ENCODE data around the gene GRB10.
"Not testable (repeated sequence)": the region's sequence is repeated elsewhere in the genome, so short reads cannot be mapped to it uniquely, and the experiment has no call there.

GRB10 gene

GRCh38 chr7:50781381-50782293, 1.1 kb downstream of the GRB10 start:
- in situ Hi-C loops (cut with MboI; ENCODE audit: low sequenced_read_pairs): no loop called here

GRCh38 chr7:50780436-50780835, 2.3 kb downstream of the GRB10 start:
- in situ Hi-C loops (cut with MboI; ENCODE audit: low sequenced_read_pairs): no loop called here

- in situ Hi-C loops (cut with MboI; ENCODE audit: low sequenced_read_pairs): no loop called here
Observed at GRCh38 chr7:50779427-50779826, 3.3 kb downstream of the GRB10 start.

- in situ Hi-C loops (cut with MboI; ENCODE audit: low sequenced_read_pairs): no loop called here
Observed at GRCh38 chr7:50778189-50778588, 4.5 kb downstream of the GRB10 start.

GRCh38 chr7:50775836-50776235, 6.9 kb downstream of the GRB10 start:
- in situ Hi-C loops (cut with MboI; ENCODE audit: low sequenced_read_pairs): no loop called here

- in situ Hi-C loops (cut with MboI; ENCODE audit: low sequenced_read_pairs): no loop called here
Observed at GRCh38 chr7:50775231-50775630, 7.5 kb downstream of the GRB10 start.

- in situ Hi-C loops (cut with MboI; ENCODE audit: low sequenced_read_pairs): no loop called here
Observed at GRCh38 chr7:50774319-50774718, 8.4 kb downstream of the GRB10 start.

- in situ Hi-C loops (cut with MboI; ENCODE audit: low sequenced_read_pairs): not testable (repeated sequence)
Observed at GRCh38 chr7:50773071-50773470, 9.6 kb downstream of the GRB10 start.

GRCh38 chr7:50771120-50772002, 11.3 kb downstream of the GRB10 start:
- in situ Hi-C loops (cut with MboI; ENCODE audit: low sequenced_read_pairs): no loop called here

- in situ Hi-C loops (cut with MboI; ENCODE audit: low sequenced_read_pairs): no loop called here
Observed at GRCh38 chr7:50768485-50769474, 13.9 kb downstream of the GRB10 start.

- in situ Hi-C loops (cut with MboI; ENCODE audit: low sequenced_read_pairs): no loop called here
Observed at GRCh38 chr7:50766849-50767207, 15.9 kb downstream of the GRB10 start.

- in situ Hi-C loops (cut with MboI; ENCODE audit: low sequenced_read_pairs): no loop called here
Observed at GRCh38 chr7:50766106-50766848, 16.4 kb downstream of the GRB10 start.

- in situ Hi-C loops (cut with MboI; ENCODE audit: low sequenced_read_pairs): no loop called here
Observed at GRCh38 chr7:50762337-50762736, 20.4 kb downstream of the GRB10 start.

GRCh38 chr7:50761713-50762112, 21.0 kb downstream of the GRB10 start:
- in situ Hi-C loops (cut with MboI; ENCODE audit: low sequenced_read_pairs): no loop called here

GRCh38 chr7:50757703-50758390, 24.8 kb downstream of the GRB10 start:
- in situ Hi-C loops (cut with MboI; ENCODE audit: low sequenced_read_pairs): no loop called here

- in situ Hi-C loops (cut with MboI; ENCODE audit: low sequenced_read_pairs): no loop called here
Observed at GRCh38 chr7:50756180-50756579, 26.5 kb downstream of the GRB10 start.

- in situ Hi-C loops (cut with MboI; ENCODE audit: low sequenced_read_pairs): no loop called here
Observed at GRCh38 chr7:50754684-50755083, 28.0 kb downstream of the GRB10 start.

- in situ Hi-C loops (cut with MboI; ENCODE audit: low sequenced_read_pairs): no loop called here
Observed at GRCh38 chr7:50754241-50754640, 28.5 kb downstream of the GRB10 start.

GRCh38 chr7:50752422-50752821, 30.3 kb downstream of the GRB10 start:
- in situ Hi-C loops (cut with MboI; ENCODE audit: low sequenced_read_pairs): no loop called here
